Medulla oblongata (tissue), 1 donor: ENCODE data around the gene FNDC1.
"Not testable (repeated sequence)": the region's sequence is repeated elsewhere in the genome, so short reads cannot be mapped to it uniquely, and the experiment has no call there.

Experiments
- DNase-seq: peaks from one replicate; pipeline ENCODE4 v3.0.0-alpha.2; 2015; ENCODE audit errors: extremely low spot score

The FNDC1 gene

DNA sequence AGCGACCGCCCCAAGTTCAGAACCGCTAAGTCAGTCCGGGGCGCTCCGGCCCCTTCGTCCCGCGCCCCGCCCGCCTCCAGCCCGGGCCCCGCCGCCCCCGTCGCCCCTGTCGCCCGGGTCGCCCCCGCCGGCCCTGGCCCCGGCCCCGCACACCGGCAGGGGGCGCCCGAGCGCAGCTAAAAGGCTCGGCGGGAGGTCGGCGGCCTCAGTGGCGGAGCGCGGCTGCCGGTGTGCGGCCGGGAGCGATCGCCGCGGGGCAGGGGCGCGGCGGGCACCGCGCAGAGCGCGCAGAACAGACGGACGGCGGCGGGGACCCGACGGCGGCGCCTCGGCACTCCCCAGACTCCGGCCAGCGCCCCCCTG is at the start of gene FNDC1:
TSS of gene FNDC1 (plus strand) at position 208 of the 363 bp plus-strand sequence. CDS start 197 bp downstream, outside the sequence.
- no peak for DNase-seq

GRCh38 chr6:159119791-159120190 is 49.4 kb upstream of the FNDC1 start:
- DNase-seq: peak; percentile 59

GRCh38 chr6:159121486-159121885 is 47.7 kb upstream of the FNDC1 start:
- peak; percentile 74 for DNase-seq

- DNase-seq: no peak
These were observed 46.7 kb upstream of the FNDC1 start for GRCh38 chr6:159122453-159122852.

DNA sequence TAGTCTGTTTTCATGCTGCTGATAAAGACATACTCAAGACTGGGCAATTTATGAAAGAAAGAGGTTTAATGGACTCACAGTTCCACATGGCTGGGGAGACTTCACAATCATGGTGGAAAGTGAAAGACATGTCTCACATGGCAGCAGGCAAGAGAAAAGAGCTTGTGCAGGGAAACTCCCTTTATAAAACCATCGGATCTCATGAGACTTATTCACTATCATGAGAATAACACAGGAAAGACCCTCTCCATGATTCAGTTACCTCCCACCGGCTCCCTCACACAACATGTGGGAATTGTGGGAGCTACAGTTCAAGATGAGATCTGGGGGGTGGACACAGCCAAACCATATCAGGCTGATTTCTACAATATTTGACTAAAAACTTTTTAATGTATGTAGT is 45.4 kb upstream of the FNDC1 start:
- DNase-seq: not testable (repeated sequence)

- no peak for DNase-seq
These were observed 44.1 kb upstream of the FNDC1 start for GRCh38 chr6:159125014-159125609.

DNA sequence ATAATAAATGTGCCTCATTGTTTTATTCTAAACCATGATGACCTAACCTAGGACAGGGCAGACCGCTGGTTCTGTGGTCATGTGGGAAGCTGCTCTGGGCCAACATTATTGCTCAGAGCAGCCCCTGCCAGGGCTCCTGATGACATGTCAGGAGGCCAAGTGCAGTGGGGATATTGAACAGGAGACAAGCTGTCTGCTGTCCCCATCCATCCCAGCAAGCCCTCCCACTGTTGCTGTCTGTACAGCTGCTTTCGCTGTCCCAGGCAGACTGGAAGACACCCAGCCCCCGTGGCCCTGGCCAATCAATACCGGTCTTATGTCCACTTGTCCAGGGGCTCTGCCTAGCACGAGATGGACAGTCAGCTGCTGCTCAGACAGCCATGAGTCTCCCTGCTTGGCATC is 43.2 kb upstream of the FNDC1 start:
- DNase-seq: peak; percentile 94

- peak; percentile 83 for DNase-seq
These were observed 42.6 kb upstream of the FNDC1 start for GRCh38 chr6:159126590-159126989.

GRCh38 chr6:159127701-159128100 is 41.5 kb upstream of the FNDC1 start:
- DNase-seq: no peak

DNA sequence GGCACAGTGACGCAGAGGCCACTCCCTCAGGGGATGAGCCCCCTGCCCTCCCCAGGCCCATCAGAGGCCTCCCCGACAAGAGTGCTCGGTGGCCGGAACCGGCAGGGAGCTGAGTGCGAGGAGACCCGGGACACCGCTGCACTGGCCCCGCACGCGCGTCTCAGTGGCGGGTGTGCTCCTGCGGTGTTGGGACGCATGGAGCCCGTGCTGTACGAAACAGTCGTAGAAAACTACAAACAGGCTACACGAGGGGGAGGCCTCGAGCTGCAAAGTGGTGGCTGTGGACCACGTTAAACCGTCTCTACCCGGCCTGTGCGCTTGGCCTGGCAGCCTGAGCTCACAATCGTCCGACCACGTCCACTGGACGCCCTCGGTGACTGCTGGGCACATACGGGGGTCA is 40.2 kb upstream of the FNDC1 start:
- DNase-seq: no peak

DNA sequence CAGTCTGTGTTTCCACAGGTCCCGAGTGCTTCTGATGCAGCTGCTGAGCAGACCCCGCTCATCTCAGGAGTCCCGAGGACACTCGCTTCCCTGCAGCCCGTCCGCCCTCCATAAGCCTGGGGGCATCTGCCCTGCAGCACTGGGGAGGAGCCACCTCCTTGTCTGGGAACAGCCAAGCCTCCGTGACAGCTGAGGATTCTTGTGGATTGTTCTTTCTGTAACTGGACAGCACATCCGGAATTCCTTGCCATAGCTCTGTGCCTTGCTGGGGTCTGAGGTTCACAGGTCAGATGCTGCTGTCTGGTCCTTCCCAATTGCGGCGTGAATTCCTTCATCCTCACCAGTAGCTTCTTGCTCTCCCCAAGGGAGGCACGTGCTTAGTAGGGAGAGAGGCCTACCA is 38.4 kb upstream of the FNDC1 start:
- no peak for DNase-seq

DNA sequence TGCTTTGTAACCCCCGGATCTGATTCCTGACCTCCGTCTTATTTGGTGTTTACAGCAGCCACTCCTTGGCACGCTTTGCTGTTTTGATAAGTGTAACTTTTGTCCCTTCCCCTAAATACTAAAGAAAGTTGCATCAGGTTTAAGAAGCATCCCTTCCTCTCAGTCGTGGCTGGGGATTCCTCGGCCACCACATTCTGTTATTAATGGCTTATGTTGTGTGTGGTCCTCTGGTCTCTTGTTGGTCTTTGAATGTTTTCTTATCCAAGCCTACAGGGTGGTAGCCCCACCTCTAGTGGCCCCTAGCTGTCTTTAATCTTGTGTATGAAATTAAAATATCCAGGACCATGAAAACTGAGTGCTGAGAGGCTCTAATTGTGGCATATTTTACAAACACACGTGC is 37.5 kb upstream of the FNDC1 start:
- DNase-seq: no peak

- no peak for DNase-seq
These were observed 36.5 kb upstream of the FNDC1 start for GRCh38 chr6:159132664-159133063.

DNA sequence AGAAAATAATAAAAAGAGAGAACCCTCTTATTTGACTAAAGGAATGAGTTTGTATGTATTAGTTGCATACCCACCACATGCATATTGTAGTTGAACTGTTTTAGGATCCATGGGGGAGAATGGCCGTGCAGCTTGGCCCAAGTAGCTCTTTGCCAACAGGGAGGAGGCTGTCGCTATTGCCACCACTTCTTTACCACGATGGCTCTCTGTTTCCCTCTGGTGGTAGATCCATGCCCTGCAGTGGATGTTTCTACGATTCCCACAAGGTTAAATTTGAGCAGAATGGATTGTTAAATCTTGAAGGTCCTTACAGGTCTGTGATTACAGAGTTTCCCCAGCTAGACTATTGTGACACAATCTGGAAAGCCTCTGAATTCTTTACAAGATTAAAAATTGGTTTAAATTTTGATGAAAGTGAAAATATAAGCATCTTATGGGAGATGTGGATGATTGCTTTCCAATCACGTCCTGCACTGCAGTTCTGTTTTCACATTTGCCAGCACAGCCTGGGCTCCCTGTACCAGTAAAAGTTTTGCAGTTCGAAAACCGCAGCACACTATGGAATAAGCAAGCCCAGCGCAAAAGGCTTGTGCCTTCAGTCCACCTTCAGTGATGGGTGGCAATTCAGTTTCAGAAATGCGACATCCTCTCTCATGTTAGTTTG is 34.4 kb upstream of the FNDC1 start:
- DNase-seq: peak; percentile 91

DNA sequence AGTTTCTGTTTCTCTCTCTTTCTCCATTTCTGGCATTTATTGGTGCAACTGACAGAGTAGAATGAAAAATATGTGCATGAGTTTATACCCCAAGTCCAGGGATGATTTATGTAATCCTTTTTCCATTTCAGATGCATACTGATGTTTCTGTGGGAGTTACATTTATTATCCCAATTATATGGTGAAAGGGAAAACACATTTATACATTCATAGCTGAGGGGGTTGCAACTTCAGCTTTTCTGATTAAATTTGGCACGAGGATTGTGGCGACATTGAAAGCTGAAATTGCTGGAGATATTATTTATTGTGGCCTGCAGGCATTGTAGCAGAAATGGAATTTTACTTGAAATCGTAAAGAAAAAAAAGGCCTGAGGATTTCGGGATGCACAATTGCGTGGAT is 31.5 kb upstream of the FNDC1 start:
- no peak for DNase-seq

GRCh38 chr6:159142531-159142930 is 26.7 kb upstream of the FNDC1 start:
- no peak for DNase-seq

DNA sequence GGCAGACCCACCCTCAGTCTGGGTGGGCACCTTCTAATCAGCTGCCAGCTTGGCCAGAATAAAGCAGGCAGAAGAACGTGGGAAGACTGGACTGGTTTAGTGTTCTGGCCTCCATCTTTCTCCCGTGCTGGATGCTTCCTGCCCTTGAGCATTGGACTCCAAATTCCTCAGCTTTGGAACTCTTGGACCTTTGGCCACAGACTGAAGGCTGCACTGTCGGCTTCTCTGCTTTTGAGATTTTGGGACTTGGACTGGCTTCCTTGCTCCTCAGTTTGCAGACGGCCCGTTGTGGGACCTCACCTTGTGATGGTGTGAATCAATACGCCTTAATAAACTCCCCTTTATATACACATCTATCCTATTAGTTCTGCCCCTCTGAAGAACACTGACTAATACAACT is 20.6 kb upstream of the FNDC1 start:
- DNase-seq: no peak

GRCh38 chr6:159149641-159150040 is 19.6 kb upstream of the FNDC1 start:
- DNase-seq: no peak

DNA sequence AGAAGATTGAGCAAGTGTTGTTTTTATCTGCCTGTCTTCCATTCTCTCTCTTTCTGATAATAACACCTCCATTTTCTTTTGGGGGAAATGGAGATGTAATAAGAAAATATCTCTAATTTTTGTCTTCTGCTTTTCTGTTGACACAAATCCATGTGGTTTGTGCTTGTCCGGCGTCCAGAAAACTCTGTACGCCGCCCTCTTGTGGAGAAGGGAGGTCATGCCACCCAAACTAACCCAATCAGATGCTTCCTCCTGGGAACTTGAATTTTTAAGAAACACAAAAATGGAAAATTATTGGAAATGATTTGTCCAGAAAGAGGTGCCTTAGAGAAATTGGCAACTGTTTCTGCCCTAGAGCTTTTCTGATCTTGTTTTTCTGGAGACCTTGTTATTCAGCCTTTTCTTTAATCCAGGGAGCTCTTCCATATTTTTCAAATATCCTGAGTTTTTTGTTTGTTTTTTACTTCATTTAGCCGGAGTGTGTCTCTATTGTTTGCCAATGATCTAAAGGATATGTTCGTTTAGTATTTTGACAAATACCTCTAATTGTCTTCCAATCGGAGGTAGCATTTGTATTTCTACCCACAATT is 17.8 kb upstream of the FNDC1 start:
- DNase-seq: peak; percentile 66

GRCh38 chr6:159152041-159152440 is 17.2 kb upstream of the FNDC1 start:
- no peak for DNase-seq

DNA sequence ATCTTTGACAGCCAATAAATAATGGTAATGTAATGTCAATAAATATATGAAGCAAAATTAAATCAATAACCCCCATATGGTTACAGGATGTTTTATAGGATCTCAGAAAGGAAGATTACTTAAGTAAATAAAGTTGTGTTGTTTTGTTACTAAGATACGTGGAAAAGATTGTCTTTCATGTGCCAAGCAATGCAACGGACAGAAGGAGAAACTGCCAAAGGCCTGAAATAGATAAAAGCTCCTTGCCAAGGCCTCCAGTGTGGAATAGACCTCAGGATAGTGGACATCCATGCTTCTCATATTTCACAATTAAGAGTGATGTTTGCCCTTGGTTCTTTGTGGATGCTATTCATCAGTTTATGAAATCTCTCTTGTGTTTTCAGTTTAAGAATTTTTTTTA is 16.4 kb upstream of the FNDC1 start:
- DNase-seq: no peak

- DNase-seq: no peak
These were observed 13.5 kb upstream of the FNDC1 start for GRCh38 chr6:159155679-159156078.

DNA sequence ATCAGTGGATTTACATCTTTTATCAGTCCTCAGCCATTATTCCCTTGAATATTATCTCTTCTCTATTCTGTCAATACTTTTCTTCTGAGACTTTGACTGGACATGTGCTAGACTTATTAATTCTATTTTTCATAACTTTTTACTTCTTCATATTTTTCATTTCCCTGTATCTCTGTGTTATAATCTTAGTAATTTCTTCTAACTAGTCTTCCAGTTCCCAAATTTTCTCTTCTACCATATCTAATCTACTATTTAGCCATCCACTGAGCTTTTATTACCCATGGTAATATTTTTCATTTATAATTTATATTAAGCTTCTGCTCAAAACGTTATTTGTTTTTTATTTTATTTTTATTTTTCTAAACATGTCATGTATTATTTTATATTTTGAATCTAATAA is 13.1 kb upstream of the FNDC1 start:
- DNase-seq: no peak

DNA sequence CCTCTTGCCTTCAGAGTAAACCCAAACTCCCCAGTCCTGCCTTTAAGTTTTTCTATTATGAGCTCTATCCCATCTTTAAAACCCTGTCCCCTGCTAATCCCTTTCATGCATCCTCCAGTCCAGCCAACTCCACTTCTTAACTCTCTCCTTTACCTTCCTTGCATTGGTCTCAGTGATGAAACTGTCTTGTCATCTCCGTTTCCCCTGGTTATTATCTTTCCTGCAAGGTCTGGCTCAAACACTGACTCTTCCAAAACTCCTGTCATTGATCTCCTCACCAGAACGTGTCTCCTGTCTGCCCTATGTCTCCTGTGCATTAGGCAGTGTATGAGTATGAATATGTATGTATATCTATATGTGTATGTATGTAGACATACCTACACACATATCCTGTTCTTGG is 11.8 kb upstream of the FNDC1 start:
- DNase-seq: no peak
